Ramos (cell line): ENCODE data around the gene AIFM2.
"Not testable (repeated sequence)": the region's sequence is repeated elsewhere in the genome, so short reads cannot be mapped to it uniquely, and the experiment has no call there.

Experiments
- in situ Hi-C: fragments of 300-500 bp; cut with MboI; formaldehyde crosslinking; loops from one replicate; pipeline ENCODE4 v1.14.3; 2022; ENCODE audit warnings: low sequenced_read_pairs; ENCODE audit not compliant: unreplicated experiment

AIFM2 gene

GRCh38 chr10:70124415-70124814, 8.2 kb downstream of the AIFM2 start:
- in situ Hi-C loops, result no loop called here

- in situ Hi-C loops, result no loop called here
These were observed 8.8 kb downstream of the AIFM2 start for GRCh38 chr10:70123817-70124216.

- in situ Hi-C loops, result not testable (repeated sequence)
These were observed 9.5 kb downstream of the AIFM2 start for GRCh38 chr10:70123166-70123565.

GRCh38 chr10:70122742-70123141, 9.9 kb downstream of the AIFM2 start:
- in situ Hi-C loops, result no loop called here

GRCh38 chr10:70121281-70121949, 11.2 kb downstream of the AIFM2 start:
- in situ Hi-C loops, result no loop called here

GRCh38 chr10:70120417-70120816, 12.2 kb downstream of the AIFM2 start:
- in situ Hi-C loops, result no loop called here

GRCh38 chr10:70119623-70120022, 13.0 kb downstream of the AIFM2 start:
- in situ Hi-C loops, result no loop called here

GRCh38 chr10:70119197-70119596, 13.4 kb downstream of the AIFM2 start:
- in situ Hi-C loops, result no loop called here

- in situ Hi-C loops, result no loop called here
These were observed 14.4 kb downstream of the AIFM2 start for GRCh38 chr10:70118196-70118595.

GRCh38 chr10:70117646-70118045, 15.0 kb downstream of the AIFM2 start:
- in situ Hi-C loops, result no loop called here

- in situ Hi-C loops, result no loop called here
These were observed 16.5 kb downstream of the AIFM2 start for GRCh38 chr10:70115948-70116682.

GRCh38 chr10:70114902-70115301, 17.7 kb downstream of the AIFM2 start:
- in situ Hi-C loops, result no loop called here

GRCh38 chr10:70112071-70112470, 20.6 kb downstream of the AIFM2 start:
- in situ Hi-C loops, result no loop called here

- in situ Hi-C loops, result no loop called here
These were observed 21.1 kb downstream of the AIFM2 start for GRCh38 chr10:70111496-70111895.

- in situ Hi-C loops, result no loop called here
These were observed 23.4 kb downstream of the AIFM2 start for GRCh38 chr10:70109064-70109729.

- in situ Hi-C loops, result no loop called here
These were observed 25.4 kb downstream of the AIFM2 start for GRCh38 chr10:70106958-70107791.

- in situ Hi-C loops, result no loop called here
These were observed 31.0 kb downstream of the AIFM2 start for GRCh38 chr10:70101668-70102067.

- in situ Hi-C loops, result not testable (repeated sequence)
These were observed 31.5 kb downstream of the AIFM2 start for GRCh38 chr10:70101068-70101562.

GRCh38 chr10:70098271-70098670, 34.4 kb downstream of the AIFM2 start:
- in situ Hi-C loops, result no loop called here

- in situ Hi-C loops, result no loop called here
These were observed 35.2 kb downstream of the AIFM2 start for GRCh38 chr10:70097459-70097858.
